GM10248 (cell line): ENCODE measurements around the gene DRD4.

Experiments
- CTCF ChIA-PET: fragments of 300-600 bp; sonication (Branson Sonifier 250); formaldehyde crosslinking; extraction: SDS; loops from one replicate; lab custom pipeline; 2021; ENCODE audit warnings: antibody characterized with exemption; lab: Yijun Ruan, JAX
- POLR2A ChIA-PET: fragments of 350-650 bp; sonication (Branson Sonifier 250); formaldehyde crosslinking; extraction: SDS; loops from one replicate; lab custom pipeline; 2020; ENCODE audit warnings: antibody characterized with exemption; lab: Yijun Ruan, JAX
- DNase-seq: peaks from one replicate; pipeline ENCODE4 v3.0.0; 2012; ENCODE audit errors: extremely low spot score
- TF ChIP-seq, protein P1 (sequence below): IDR thresholded peaks from 2 replicates; pipeline ENCODE4 v1.5.1; 2012; ENCODE audit warnings: mild to moderate bottlenecking, low read depth; ENCODE audit errors: extremely low read depth, missing control alignments, control extremely low read depth

Gene DRD4

DNA sequence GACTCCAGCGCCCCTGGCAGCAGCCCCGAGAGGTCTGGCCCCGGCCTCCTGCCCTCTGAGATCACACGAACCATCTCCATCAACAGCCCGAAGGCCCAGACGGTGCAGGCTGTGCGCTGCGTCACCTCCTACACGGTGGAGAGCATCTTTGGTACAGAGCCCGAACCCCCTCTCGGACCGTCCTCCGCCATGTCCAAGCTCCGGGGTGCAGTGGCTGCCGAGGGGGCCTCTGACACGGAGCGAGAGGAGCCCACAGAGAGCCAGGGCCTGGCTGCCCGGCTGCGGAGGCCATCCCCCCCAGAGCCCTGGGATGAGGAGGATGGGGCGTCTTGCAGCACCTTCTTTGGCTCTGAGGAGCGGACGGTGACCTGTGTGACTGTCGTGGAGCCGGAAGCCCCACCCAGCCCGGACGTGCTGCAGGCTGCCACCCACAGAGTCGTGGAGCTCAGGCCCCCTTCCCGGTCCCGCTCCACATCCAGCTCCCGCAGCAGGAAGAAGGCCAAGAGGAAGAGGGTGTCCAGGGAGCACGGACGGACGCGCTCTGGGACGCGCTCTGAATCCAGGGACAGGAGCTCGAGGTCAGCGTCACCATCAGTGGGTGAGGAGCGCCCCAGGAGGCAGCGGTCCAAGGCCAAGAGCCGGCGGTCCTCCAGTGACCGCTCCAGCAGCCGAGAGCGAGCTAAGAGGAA is 29.0 kb upstream of the DRD4 start:
- ChIA-PET POLR2A (no interaction called here), CTCF (interaction anchor here (1.1 to 1.2 kb wide), 2 partner anchors 19 to 53 kb away, joined by 3 to 4 read pairs; no protein-coding TSS in a partner anchor)
- DNase-seq: no peak
- TF ChIP-seq, protein P1, sequence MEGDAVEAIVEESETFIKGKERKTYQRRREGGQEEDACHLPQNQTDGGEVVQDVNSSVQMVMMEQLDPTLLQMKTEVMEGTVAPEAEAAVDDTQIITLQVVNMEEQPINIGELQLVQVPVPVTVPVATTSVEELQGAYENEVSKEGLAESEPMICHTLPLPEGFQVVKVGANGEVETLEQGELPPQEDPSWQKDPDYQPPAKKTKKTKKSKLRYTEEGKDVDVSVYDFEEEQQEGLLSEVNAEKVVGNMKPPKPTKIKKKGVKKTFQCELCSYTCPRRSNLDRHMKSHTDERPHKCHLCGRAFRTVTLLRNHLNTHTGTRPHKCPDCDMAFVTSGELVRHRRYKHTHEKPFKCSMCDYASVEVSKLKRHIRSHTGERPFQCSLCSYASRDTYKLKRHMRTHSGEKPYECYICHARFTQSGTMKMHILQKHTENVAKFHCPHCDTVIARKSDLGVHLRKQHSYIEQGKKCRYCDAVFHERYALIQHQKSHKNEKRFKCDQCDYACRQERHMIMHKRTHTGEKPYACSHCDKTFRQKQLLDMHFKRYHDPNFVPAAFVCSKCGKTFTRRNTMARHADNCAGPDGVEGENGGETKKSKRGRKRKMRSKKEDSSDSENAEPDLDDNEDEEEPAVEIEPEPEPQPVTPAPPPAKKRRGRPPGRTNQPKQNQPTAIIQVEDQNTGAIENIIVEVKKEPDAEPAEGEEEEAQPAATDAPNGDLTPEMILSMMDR: no peak

GRCh38 chr11:608791-609251 is 28.2 kb upstream of the DRD4 start:
- ChIA-PET POLR2A (no interaction called here), CTCF (interaction anchor here (1.2 kb wide), 1 partner anchor 54 kb away, joined by 3 read pairs; no protein-coding TSS in a partner anchor)
- TF ChIP-seq, protein P1: no peak
- no peak for DNase-seq

DNA sequence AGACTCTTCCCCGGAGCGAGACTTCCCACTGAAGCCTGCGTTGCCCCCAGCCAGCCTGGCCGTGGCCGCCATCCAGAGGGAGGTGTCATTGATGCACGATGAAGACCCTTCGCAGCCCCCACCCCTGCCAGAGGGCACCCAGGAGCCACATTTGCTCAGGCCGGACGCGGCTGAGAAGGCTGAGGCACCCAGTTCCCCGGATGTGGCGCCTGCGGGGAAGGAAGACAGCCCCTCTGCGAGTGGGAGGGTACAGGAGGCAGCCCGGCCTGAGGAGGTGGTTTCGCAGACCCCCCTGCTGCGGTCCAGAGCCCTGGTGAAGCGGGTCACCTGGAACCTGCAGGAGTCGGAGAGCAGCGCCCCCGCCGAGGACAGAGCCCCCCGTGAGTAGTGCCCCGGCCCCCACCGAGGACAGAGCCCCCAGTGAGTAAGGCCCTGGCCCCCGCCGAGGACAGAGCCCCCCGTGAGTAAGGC is 27.7 kb upstream of the DRD4 start:
- ChIA-PET POLR2A (no interaction called here), CTCF (no interaction called here)
- TF ChIP-seq, protein P1: no peak
- DNase-seq: no peak

- POLR2A ChIA-PET: no interaction called here
- CTCF ChIA-PET: no interaction called here
- TF ChIP-seq, protein P1: no peak
- no peak for DNase-seq
These were observed 26.8 kb upstream of the DRD4 start for GRCh38 chr11:610146-610801.

- TF ChIP-seq, protein P1: no peak
- DNase-seq: no peak
- ChIA-PET CTCF (no interaction called here), POLR2A (no interaction called here)
These were observed 25.8 kb upstream of the DRD4 start for GRCh38 chr11:611001-611996.

GRCh38 chr11:612201-612960 is 24.7 kb upstream of the DRD4 start:
- TF ChIP-seq, protein P1: no peak
- POLR2A ChIA-PET: no interaction called here
- CTCF ChIA-PET: interaction anchor here (1.3 kb wide), 1 partner anchor 17 kb away, joined by 3 read pairs; no protein-coding TSS in a partner anchor
- DNase-seq: no peak
